Raji (cell line): Measurements from ENCODE around the gene NTRK2.

Experiments
- POLR2A ChIP-seq: IDR thresholded peaks from 2 replicates; pipeline ENCODE4 v1.6.1; 2011; ENCODE audit warnings: low read depth, low read length, control low read depth; ENCODE audit not compliant: insufficient read depth

Gene NTRK2

DNA sequence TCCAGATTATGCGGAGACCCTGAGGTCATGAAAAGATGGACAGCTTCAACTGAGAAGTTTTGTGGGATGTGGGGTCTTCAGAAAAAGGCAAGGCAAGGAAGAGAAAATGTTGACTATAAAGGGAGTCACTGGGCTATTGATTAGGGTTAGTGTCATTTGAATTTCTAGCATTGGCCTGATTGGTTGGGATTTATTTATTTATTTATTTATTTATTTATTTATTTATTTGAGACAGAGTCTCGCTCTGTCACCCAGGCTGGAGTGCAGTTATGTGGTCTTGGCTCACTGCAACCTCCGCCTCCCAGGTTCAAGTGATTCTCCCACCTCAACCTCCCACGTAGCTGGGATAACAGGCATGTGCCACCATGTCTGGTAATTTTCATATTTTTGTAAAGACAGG, 279.7 kb downstream of the NTRK2 start:
- no peak for TF ChIP-seq POLR2A

DNA sequence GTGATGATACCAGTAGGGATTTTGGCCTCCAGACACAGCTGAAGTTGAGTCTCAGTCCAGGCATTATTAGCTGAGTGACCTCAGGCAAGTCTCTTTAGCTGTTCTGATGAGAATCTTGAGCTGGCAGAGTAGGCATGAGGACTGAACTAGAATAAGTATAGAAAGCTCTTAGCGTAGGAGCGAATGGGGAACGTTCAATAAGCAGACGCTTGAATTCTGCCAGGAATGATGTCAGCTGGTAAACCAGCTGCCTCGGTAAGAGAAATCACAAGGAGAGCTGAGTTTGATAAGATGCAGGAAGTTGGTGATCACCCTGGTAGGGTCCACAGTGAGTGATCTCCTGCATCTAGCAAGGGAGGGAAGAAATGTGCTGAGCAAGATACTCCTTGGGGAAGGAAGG, 280.4 kb downstream of the NTRK2 start:
- no peak for TF ChIP-seq POLR2A

DNA sequence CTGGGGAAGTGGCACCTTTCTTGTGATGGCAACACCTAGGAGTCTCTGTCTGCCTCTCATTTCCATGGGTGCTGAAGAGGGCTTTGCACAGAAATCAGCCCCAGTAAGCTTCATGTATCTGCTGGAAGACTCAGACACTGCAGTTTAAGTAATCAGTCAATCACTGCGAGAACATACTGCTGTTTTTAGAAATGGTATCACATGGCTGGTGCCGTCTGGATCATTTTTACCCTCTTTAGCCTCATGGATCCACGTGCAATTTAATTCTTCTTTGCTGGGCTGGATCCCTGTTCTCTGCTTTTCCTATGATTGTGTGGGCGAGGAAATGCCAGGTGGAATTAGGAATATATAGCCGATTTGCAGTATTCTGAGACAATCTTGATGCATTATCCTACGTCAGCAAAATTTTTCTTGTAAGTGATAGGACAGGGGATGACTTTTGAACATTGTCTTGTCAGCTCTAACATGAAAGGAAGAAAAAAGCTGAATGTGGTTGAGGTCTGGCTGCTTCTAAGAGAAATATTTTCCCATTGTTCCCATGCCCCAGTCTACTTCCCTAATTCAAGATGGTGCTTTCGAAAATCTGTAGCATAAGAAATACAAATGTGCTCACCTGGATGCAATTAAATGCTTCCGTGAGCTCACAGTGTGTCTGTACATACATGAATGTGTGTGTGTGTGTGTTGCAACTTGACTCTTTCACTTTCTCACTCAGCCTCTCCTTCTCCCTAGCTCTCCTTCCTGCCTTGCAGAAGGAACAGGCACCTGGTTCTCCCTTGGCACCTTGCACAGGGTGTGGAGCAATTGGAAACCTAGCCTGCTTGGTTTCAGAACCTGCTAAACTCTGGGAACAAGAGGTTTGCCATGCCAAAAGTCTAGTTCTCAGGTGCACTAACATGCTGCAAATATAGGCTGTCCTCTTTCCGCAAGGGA, 281.6 kb downstream of the NTRK2 start:
- TF ChIP-seq POLR2A: no peak

DNA sequence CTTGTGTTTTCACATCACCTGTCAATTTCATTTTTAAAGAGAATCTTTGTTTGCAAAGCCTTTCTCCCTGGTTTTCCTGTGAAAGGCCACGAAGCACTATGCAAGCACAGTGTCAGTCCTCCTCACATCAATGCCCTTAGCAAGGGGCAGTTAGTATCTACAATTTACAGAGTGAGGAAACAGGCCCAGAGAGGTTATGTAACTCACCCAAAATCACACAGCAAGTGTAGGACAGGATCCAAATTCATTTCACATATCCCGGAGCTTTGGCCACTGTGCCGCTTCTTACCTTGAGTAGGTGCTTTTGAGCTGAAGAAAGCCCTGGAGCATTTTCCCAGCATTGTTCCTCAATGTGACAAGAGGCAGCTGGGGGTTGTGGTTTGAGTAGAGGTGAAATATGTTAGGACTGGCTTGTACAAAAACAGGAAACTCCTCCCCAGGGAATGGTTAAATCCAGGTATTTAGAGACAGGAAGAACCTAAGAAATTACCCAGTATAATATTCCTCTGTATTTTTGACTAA, 283.8 kb downstream of the NTRK2 start:
- no peak for TF ChIP-seq POLR2A

DNA sequence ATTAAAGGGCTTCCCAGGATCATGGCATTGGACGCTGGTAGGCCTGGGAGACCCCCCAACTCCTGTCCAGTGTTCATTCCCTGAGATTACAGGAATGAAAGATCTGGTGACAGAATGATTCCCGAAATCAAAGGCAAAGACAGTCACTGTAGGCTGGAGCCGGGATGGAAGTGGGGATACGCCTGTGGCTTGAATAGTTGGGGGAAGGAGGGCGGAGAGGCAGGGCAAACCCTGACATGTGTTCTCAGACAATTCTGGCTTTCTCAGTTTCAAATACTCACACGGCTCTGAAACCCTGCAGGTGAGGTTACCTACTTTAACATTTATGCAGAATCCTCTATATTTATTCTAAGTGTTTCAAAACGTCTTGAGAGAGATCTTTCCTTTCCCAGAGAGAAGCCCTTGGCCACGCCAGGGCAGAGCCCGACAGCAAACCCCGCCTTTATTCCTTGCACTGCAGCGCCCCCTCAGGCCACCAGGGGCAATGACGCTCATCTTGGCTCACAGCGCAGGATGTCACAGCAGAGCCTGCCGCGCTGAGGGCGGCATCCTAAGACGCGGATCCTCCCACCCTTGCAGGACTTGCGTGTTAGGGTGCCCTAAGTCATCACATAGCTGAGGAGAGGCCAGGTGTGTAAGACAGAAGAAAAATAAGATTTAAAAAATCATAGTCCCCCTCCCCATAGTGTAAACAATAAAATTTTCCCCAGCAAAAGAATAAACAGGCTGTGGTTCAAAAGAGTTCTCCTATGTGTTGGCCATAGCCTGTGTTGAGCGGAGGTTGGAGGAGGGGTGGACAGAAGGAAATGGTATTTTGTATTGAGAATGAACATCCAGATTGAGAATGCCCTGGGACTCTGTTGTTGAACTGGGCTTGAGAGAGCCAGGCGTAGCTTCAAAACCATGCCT, 284.5 kb downstream of the NTRK2 start:
- TF ChIP-seq POLR2A: no peak

DNA sequence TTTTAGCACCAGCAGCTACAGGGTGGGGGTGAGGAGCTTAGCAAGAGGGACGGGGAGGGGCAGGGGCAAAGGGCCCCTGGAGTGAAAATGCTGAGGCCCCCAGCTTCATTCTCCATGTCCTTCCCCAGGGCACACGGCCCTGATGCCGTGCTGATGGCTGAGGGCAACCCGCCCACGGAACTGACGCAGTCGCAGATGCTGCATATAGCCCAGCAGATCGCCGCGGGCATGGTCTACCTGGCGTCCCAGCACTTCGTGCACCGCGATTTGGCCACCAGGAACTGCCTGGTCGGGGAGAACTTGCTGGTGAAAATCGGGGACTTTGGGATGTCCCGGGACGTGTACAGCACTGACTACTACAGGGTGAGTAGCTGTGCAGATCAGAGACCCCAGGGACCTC, 285.6 kb downstream of the NTRK2 start:
- TF ChIP-seq POLR2A: no peak

DNA sequence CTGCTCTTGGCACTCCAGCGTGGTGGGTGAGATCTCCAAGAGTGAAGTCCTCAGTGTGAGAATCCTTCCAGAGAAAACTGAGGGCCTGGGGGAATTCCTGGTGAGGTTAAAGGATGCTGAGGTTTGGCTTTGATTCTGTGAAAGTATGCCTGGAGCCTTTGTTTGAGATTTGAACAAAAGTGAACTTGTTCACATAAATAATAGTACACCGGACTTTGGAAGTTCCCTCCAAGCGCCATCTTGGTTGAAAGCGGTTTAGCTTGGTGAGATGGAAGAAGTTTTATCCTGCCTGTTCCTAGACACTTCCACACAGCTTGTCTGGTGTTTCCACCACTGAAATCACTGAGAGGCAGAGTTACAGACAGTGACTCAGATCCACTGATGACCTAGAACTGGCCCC, 286.4 kb downstream of the NTRK2 start:
- no peak for TF ChIP-seq POLR2A

DNA sequence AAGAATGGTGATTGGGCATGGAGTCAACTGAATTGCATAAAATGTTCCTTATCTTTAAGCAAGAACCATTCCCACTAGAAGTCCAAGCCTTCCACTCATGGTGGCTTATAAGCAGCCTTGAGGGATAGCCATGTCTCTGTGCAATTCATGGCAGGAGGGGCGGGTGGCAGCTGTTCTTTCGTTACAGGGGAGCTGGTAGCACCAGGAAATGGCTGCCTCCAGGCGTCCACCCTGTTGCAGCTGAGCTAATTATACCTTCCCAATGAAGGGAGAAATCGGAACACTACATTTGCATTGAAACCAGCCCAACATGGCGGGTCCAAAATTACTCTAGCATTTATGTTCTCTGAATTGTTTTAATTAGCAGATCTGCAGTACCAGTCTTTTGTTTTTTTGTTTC, 289.8 kb downstream of the NTRK2 start:
- TF ChIP-seq POLR2A: no peak

DNA sequence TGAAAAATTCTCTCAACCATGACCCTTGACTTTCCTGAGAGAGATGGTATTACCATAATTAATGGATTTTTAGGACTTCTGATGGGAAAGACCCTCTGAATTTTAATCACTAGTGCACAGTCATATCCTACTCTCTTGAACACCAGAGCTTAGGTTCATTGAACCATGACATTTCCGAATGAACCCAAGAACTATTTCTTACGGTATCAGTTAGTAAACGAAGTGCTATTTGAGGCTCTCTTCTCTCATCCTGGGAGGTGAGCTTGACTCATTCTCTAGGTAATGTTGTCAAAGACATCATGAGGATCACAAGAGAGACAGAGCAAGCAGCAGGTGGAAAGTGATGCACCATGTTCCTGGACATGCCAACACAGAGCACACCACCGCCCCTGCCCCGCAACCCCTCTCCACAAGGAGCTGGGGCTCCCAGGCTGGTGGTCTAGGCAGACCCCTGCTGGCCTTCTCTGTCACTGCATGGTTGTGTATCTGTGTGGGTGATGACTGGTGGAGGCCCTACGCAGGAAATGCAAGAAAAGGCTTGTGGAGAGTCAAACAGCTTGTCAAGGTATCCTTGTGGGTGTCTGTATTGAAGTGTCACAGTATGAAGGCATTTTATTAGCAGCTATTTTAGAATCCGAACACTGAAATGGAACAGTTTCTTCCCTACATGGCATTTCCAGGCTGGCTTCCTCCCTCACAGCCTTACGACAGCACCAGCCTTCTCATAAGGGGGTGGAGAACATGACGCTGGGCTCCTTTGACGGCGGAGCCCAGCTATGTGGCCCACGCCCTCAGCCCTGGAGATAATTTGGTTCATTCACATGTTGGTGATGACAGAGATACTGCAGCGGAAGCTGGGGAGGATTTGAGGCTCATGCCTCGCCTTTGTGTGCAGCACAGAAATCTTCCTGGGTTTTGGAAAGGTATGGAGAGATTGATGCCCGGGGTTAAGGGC, 297.6 kb downstream of the NTRK2 start:
- TF ChIP-seq POLR2A: no peak

DNA sequence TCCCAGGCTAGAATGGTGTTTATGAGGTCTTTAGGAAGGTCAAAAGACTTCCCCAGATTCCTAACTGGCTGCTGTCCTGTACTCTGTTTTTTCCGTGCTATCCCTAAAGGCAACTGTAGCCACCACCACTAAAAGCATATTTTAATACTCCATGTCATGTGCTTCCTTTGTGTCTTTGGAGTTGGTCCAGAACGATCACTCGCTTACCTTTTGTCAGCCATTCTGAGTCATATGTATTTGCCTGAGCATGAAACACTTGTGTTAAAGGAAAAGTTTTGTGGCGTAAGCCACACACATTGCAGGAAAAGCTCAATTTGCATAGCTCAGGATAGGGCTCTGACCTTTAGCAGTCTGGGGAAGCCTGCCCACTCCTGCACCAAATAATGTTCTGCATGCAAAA, 299.6 kb downstream of the NTRK2 start:
- TF ChIP-seq POLR2A: no peak

DNA sequence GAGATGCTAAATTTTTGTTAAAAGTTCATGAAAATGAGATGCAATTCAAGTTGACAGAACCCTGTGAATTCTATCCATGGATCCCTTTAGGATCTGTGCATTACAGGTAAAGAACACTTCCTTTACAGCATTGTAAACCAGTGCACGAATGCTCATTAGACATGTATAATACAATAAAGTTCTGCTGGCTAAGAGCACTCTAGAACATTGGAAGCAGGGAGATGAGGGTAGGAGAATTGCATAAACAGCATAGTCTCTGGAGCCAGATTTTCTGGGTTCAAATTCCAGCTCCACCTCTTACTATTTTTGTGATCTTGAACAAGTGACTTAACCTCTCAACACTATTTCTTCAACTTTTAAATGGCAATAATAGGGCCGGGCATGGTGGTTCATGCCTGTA, 300.2 kb downstream of the NTRK2 start:
- TF ChIP-seq POLR2A: no peak

DNA sequence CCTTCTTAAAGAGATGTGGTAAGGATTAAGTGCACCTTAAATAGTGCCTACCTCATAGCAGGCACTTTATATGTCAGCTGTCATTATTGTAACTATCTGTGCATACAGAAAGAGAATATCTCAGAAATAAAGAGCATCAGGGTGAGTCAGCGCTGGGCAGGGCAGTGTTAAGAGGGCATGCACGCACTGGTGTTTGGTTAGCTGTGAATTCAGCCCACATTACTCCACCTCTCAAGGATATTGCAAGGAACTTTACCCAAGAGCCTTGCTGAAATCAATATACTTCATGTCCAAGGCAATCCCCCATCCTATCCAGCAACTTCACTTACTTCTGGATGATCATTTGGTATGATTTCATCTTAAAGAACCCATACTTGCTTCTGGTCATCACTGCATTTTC, 300.9 kb downstream of the NTRK2 start:
- TF ChIP-seq POLR2A: no peak

DNA sequence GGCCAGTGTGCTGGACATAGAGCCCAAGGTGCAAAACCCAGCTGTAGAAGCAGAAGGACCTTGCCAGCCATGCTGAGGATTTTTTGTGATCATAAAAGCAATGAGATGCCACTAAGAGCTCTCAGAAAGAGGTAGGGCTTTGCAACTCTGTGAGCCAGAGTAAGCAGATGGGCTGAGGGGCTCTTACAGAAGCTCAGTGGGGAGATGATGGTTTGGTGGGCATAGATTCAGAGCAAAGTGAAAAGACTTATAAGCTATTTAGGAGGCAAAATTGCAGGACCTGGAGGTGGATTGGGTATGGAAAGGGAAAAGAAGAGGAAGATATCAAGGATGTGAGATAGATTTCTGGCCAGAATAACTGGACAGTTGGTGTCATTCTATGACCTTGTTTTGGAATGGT, 302.0 kb downstream of the NTRK2 start:
- TF ChIP-seq POLR2A: no peak

DNA sequence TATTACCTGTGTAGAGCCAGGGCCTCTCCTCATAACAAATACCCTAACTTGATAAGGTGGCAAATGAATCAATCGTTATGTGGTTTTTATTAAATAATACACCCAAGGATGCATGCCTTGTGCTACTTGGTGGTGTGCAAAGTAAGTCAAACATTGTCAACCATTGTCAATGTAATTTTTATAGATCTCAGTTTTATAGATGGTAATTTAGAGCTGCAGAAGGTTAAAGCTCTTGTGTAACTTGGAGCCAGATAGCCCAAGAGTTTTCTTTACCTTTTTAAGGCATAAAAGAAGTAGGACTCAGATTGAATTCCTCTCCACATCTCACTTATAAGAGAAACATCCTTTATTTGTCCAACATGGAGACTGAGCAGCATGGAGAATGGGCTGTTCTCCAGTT, 304.7 kb downstream of the NTRK2 start:
- TF ChIP-seq POLR2A: no peak

DNA sequence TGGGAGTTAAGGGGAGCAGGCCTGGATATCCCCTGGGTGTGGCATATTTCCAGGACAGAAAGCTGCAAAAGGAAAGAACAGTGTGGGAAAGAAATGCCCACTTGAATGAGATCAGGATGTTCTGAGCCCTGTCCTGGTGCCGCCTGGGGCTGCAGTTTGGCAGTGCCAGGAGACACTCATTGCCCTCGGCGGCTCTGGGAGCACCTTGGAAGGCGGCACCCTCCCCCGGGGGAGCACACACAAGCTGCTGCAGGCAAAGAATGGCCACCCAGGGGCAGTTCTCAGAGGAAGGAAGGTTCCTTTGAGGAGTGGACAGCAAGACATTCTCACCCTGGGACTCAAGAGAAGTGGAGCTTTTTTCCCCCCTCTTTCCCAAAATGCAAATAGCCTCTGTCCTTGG, 305.3 kb downstream of the NTRK2 start:
- no peak for TF ChIP-seq POLR2A
